Loucy (cell line): Measurements from ENCODE around the gene ABL2.

ENCODE experiments used
- EZH2phosphoT487 ChIP-seq: fragments of 200-600 bp; IDR thresholded peaks from 2 replicates; pipeline ENCODE4 v1.6.1; 2018; ENCODE audit warnings: antibody characterized with exemption, mild to moderate bottlenecking, moderate library complexity, borderline replicate concordance
- TF ChIP-seq, protein P1 (sequence below): fragments of 200-600 bp; sonication (generic); conservative IDR thresholded peaks from 2 replicates; pipeline ENCODE4 v1.5.1; 2014; ENCODE audit warnings: mild to moderate bottlenecking, antibody characterized with exemption, low read length

DNA sequence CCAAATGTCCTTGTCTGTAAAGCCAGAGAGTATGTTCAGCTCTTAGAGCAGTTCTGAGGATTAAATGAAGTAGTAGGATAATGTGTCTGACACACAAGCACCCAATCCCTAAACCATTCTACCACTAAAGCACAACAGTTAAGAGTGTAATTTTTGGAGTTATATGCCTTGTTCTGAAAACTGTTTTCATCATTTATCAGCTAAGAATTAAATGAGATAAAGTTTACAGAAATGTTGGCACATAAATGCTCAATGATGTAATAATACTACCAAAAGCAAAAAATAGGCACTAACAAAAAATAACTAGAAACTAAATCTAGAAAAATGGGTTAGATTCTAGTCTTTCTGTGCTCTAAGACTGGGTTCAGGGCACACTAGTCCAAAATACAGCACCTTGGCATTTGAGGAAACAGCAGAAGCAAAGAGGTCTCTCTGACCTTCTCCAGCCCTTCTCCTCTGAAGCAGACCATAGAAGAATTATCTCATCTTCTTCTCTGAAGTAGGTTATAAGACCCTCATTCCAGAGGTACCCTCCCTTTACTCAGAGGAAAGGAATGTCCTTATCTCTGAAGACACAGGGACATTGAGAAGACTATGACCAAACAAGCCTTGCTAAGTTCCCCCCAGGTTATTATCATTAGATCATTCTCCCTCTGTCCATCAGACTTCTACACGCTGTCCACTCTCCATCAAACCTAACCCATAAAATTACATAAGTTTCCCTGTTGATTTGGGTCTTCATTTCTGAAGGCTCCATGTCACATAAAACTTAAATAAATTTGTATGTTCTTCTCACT lies 20.6 kb downstream of the ABL2 start:
- TF ChIP-seq, protein P1, sequence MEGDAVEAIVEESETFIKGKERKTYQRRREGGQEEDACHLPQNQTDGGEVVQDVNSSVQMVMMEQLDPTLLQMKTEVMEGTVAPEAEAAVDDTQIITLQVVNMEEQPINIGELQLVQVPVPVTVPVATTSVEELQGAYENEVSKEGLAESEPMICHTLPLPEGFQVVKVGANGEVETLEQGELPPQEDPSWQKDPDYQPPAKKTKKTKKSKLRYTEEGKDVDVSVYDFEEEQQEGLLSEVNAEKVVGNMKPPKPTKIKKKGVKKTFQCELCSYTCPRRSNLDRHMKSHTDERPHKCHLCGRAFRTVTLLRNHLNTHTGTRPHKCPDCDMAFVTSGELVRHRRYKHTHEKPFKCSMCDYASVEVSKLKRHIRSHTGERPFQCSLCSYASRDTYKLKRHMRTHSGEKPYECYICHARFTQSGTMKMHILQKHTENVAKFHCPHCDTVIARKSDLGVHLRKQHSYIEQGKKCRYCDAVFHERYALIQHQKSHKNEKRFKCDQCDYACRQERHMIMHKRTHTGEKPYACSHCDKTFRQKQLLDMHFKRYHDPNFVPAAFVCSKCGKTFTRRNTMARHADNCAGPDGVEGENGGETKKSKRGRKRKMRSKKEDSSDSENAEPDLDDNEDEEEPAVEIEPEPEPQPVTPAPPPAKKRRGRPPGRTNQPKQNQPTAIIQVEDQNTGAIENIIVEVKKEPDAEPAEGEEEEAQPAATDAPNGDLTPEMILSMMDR = no peak
- no peak for TF ChIP-seq EZH2phosphoT487
